GM12891 (cell line): ENCODE data around the gene RIMBP2.

ENCODE experiments used
- POLR2A ChIP-seq: IDR thresholded peaks from 2 replicates; pipeline ENCODE4 v1.6.1; 2011; ENCODE audit warnings: low read depth, low read length, control low read depth
- POLR2AphosphoS5 ChIP-seq: IDR thresholded peaks from 2 replicates; pipeline ENCODE4 v1.6.1; 2011; ENCODE audit warnings: low read depth, low read length, control low read depth
- POU2F2 ChIP-seq: IDR thresholded peaks from 2 replicates; pipeline ENCODE4 v1.6.1; 2011; ENCODE audit warnings: low read depth, mild to moderate bottlenecking, control low read depth, low read length, moderate library complexity

- no peak for TF ChIP-seq POLR2AphosphoS5
- no peak for TF ChIP-seq POLR2A
- TF ChIP-seq POU2F2, result no peak
Measured at GRCh38 chr12:130520784-130521183, 195.3 kb downstream of the RIMBP2 start.
